ENCODE results near the gene STEAP1B.

STEAP1B gene

DNA sequence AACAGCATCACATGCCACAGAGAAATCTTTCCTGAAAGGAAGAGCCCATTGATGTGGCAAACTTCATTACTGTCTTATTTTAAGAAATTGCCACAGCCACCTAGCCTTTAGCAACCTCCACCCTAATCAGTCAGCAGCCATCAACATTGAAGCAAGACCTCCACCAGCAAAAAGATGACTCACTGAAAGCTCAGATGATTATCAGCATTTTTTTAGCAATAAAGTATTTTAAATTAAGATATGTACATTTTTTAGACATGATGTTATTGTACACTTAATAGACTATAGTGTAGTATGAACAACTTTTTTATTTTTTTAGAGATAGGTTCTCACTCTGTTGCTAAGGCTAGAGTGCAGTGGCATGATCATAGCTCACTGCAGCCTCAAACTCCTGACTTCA is 14.8 kb downstream of the STEAP1B start:
- H3K4me3 Mint-ChIP-seq: no peak overlapping the region
- no peaks in the 10 kb centered on the region for H3K9me3 Mint-ChIP-seq
- H3K4me1 Mint-ChIP-seq: peaks cover 7% of the 10 kb centered on the region
- H3K36me3 Mint-ChIP-seq (ENCODE audit: low read depth): no peaks in the 10 kb centered on the region
- H3K27ac Mint-ChIP-seq: no peak overlapping the region
- H3K27me3 Mint-ChIP-seq: peaks cover 3% of the 10 kb centered on the region
- no peak for DNase-seq
- ATAC-seq: no peak

DNA sequence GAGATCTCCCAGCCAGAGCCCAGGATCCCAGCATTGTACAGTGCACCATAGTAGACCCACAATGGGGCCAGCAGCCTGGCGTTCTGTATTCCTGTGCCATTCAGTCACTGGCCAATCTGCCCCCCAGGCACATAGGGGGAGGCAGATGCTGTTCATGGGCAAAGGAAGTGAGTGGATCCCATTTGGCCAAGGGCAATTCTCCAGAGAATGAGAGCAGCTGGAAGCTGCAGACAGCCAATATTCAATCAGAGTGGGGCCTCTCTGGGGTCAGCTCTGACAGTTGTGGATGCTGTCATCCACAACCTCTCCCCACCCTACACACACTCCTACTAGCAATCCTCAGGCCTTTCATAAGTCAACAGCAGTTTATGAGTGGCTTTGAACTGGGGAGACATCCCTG is 17.5 kb downstream of the STEAP1B start:
- ATAC-seq: no peak
- Mint-ChIP-seq H3K4me1 (peaks cover 7% of the 10 kb centered on the region), H3K27me3 (peaks cover 1% of the 10 kb centered on the region), H3K36me3 (ENCODE audit: low read depth) (no peaks in the 10 kb centered on the region), H3K4me3 (no peak overlapping the region), H3K27ac (no peak overlapping the region), H3K9me3 (no peaks in the 10 kb centered on the region)
- no peak for DNase-seq

DNA sequence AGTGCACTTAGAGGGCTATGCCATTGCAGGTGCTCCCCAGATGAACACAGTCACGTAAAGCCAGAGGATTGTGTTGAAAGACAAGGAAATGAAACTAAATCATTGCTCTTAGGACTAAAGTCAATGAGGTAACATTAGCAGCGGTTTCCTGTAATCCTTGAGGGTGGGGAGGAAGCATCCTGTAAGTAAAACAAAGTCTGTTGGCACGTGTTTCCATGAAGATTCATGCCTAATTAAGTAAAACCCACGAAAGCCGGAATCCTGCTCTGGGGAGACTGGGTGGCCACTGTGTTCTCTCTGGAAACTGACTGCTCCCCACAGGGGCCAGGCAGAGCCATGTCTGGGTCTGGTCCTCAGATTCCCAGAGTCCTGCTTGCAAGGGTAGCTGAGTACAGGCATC is 18.3 kb downstream of the STEAP1B start:
- H3K27ac Mint-ChIP-seq: no peak overlapping the region
- H3K9me3 Mint-ChIP-seq: no peaks in the 10 kb centered on the region
- peaks cover 7% of the 10 kb centered on the region for H3K4me1 Mint-ChIP-seq
- DNase-seq (no peak), ATAC-seq (no peak)
- no peak overlapping the region for H3K4me3 Mint-ChIP-seq
- peaks cover 1% of the 10 kb centered on the region for H3K27me3 Mint-ChIP-seq
- H3K36me3 Mint-ChIP-seq (ENCODE audit: low read depth): no peaks in the 10 kb centered on the region

DNA sequence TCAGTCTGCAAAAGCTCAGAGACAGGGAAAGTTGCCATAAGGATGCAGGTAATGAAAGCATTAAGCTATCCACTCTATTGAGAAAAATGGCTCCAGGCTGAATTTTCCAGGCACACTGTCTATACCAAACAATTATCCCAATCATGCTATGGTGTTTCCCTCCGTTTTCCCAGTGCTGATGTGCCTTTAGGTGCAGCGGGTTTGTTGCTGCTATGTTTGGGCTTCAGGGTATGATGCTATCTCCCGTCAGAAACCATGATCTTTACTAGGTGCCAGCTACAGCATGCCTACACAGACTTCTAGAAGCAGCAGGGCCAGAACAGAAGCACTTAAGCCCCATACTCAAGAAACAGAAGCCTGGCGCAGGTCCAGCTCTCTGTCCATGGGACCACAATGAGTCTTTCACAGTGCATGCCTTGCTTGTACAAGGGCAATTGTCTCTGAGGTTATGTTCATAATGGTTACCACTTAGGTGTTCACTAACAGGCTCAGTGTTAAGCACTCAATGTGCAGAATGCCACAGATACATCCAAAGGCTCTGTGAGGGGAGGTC is 19.4 kb downstream of the STEAP1B start:
- Mint-ChIP-seq H3K36me3 (ENCODE audit: low read depth) (no peaks in the 10 kb centered on the region), H3K27ac (no peak overlapping the region), H3K4me3 (no peak overlapping the region), H3K4me1 (peaks cover 7% of the 10 kb centered on the region), H3K27me3 (peaks cover 1% of the 10 kb centered on the region), H3K9me3 (no peaks in the 10 kb centered on the region)
- ATAC-seq (no peak), DNase-seq (no peak)

DNA sequence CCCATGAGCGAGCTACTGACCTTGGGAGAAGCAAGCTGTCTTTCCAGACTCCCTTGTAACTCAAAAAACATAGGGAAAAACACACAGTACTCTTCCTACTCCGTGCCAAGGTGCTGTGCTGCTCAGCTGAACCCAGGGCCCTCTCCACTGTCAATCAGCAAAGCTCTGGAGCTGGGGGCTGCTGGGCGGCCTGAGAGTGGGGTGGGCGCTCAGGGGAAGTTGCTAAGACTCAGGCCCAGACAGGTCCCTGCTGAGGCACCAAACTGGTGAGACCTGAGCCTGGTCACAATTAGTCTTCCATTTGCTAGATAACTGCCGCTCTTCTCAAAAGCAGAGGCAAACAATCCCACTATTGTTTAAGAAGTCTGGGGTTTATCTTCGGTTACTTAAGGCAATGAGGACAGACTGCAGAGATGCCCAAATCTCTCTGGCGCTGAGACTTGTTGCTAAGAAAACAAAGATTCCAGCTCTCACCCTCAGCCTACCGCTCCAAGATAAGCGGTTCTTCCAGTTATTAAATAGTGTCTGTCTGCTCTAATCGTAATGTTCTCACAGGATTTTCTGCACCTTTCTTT is 22.0 kb downstream of the STEAP1B start:
- Mint-ChIP-seq H3K27ac (no peak overlapping the region), H3K4me1 (peaks cover 7% of the 10 kb centered on the region), H3K36me3 (ENCODE audit: low read depth) (no peaks in the 10 kb centered on the region), H3K27me3 (peaks cover 1% of the 10 kb centered on the region), H3K9me3 (no peaks in the 10 kb centered on the region), H3K4me3 (no peak overlapping the region)
- no peak for ATAC-seq
- no peak for DNase-seq

DNA sequence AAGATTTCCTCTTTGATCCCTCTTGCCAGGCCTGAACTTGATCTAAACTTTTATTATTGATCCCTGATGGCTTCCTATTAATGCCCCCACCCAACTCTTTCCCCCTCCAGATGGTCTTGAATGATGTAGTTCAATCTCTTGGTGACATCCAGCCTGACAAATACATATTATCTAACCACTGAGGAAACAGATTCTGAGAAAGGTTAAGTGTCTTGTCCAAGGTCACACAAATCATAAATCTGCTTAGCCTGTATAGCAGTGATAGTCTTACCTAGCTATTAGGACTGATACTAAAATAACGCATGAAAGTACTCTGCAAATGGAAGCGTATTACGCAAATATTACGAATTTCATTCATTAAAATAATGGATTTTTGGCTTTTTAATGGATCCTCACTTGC is 22.7 kb downstream of the STEAP1B start:
- Mint-ChIP-seq H3K4me3 (no peak overlapping the region), H3K36me3 (ENCODE audit: low read depth) (no peaks in the 10 kb centered on the region), H3K9me3 (no peaks in the 10 kb centered on the region), H3K27me3 (peaks cover 1% of the 10 kb centered on the region), H3K27ac (no peak overlapping the region), H3K4me1 (peaks cover 7% of the 10 kb centered on the region)
- ATAC-seq: no peak
- DNase-seq: no peak

DNA sequence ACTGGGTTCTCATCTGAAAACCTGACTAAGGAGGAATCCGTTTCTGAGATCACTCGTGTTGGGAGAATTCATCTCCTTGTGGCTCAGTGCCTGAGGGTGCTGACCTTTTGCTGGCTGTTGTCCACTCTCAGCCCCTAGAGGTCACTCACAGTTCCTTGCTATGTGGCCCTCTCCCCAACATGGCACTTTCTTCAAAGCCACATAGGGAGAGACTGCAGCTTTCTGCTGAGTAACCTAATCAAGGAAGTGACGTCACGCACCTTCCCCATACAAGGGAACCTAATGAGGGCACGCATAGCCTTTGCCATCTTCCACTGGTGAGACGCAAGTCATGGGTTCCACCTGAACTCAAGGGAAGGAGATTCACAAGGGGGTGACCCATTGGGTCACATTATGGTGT is 23.2 kb downstream of the STEAP1B start:
- ATAC-seq (no peak), DNase-seq (no peak)
- no peaks in the 10 kb centered on the region for H3K9me3 Mint-ChIP-seq
- H3K4me3 Mint-ChIP-seq: no peak overlapping the region
- H3K36me3 Mint-ChIP-seq (ENCODE audit: low read depth): no peaks in the 10 kb centered on the region
- peaks cover 7% of the 10 kb centered on the region for H3K4me1 Mint-ChIP-seq
- H3K27ac Mint-ChIP-seq: no peak overlapping the region
- H3K27me3 Mint-ChIP-seq: peaks cover 1% of the 10 kb centered on the region

DNA sequence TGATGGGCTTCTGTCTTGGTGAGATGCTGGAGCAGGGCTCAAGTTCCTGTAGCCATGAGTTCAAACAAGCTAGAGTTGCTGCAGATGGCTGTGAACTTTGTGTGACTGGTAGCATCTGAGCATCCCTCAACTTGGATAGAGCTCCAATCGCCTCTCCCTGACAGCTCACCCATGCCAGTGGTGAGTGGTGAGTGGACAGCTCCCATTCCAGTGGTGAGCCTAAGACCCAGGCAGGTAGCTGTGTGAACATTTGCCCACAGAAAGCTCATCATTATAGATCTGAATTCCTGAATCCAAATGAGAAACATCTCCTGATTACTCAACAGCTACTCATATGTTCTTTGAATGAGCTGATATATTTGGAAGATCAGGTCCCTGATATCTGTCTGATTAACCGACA is 25.3 kb downstream of the STEAP1B start:
- Mint-ChIP-seq H3K4me3 (no peak overlapping the region), H3K27me3 (no peaks in the 10 kb centered on the region), H3K36me3 (ENCODE audit: low read depth) (no peaks in the 10 kb centered on the region), H3K9me3 (no peaks in the 10 kb centered on the region), H3K4me1 (no peaks in the 10 kb centered on the region), H3K27ac (no peak overlapping the region)
- DNase-seq: no peak
- no peak for ATAC-seq

DNA sequence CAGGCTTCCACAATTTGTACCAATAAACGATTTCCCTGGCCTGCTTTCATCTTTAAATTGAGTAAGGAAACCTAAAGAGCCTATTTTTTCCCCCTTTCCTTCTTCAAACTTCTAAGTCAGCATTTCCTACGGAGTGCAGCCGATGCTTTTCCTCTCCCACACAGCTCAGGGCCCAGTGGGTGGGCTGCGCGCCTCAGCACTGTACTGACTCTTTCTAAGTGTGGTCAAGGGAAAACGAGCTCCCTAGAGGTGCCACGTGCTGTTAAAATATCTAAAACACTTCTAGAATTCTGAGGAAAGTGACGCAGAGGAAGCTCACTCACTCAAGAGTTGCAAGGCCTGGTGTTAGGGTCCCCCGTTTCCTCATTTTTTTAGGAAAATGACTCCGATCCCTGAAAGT is 29.0 kb downstream of the STEAP1B start:
- no peak for ATAC-seq
- Mint-ChIP-seq H3K4me1 (no peaks in the 10 kb centered on the region), H3K9me3 (no peaks in the 10 kb centered on the region), H3K4me3 (no peak overlapping the region), H3K27me3 (no peaks in the 10 kb centered on the region), H3K36me3 (ENCODE audit: low read depth) (no peaks in the 10 kb centered on the region), H3K27ac (no peak overlapping the region)
- no peak for DNase-seq

DNA sequence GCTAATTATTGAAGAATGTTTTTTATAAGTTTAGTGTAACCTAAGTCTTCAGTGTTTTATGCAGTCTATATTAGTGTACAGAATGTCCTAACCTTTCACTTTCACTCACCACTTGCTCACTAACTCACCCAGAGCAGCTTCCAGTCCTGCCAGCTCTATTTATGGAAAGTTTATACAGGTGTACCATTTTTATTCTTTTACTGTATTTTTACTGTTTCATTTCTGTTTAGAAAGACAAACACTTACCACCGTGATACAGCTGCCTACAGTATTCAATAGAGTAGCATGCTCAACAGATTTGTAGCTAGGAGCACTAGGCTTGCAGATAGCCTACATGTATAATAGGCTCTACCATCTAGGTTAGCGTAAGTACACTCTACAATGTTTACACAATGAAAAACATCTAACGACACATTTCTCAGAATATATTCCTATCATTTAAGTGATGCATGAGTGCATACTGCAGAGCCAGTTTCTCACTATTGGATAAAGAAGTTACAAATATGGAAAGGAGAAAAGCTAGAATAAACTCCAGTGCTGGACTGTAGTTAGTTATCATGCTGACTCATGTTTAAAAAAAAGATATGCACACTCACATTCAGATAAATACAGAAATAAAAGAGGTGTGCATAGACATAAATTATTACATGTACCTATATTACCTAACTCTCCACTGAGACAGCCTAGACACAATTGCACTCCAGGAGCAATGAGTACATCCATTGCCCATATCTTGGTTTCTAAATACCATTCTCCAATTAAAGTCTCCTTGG is 30.4 kb downstream of the STEAP1B start:
- Mint-ChIP-seq H3K36me3 (ENCODE audit: low read depth) (no peaks in the 10 kb centered on the region), H3K9me3 (no peaks in the 10 kb centered on the region), H3K27ac (no peak overlapping the region), H3K27me3 (no peaks in the 10 kb centered on the region), H3K4me3 (no peak overlapping the region), H3K4me1 (no peaks in the 10 kb centered on the region)
- ATAC-seq: no peak
- DNase-seq: no peak

DNA sequence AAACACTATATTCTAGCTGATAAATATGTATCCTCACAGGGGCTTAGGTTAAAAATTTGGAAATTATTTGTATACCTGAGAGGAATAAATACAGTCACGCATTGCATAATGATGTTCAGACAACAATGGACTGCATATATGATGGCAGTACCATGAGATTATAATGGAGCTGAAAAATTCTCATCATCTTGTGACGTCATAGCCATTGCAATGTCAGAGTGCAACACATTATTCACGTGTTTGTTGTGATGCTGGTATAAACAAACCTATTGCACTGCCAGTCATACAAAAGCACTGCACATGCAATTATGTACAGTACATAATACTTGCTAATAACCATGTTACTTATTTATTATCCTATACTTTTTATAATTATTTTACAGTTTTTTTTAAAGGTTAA is 31.4 kb downstream of the STEAP1B start:
- no peaks in the 10 kb centered on the region for H3K9me3 Mint-ChIP-seq
- H3K27ac Mint-ChIP-seq: no peak overlapping the region
- no peak for ATAC-seq
- no peak overlapping the region for H3K4me3 Mint-ChIP-seq
- H3K27me3 Mint-ChIP-seq: no peaks in the 10 kb centered on the region
- H3K36me3 Mint-ChIP-seq (ENCODE audit: low read depth): no peaks in the 10 kb centered on the region
- no peaks in the 10 kb centered on the region for H3K4me1 Mint-ChIP-seq
- DNase-seq: no peak

DNA sequence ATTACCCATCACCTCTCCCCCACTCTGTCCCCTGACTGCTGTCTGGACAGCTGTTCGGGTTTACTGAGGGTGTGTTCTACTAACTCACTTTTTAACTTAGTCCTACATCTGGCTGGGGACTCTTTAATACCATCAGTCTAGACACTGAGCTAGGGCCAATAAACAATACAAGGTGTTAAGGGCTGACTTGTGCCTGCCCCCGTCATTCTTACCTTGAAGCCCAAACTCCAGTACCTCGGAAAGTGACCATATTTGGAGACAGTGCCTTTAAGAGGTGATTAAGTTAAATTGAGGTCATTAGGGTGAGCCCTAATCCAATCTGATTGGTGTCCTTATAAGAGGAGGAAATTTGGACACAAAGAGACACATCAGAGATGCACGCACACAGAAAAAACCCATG is 35.7 kb downstream of the STEAP1B start:
- H3K27ac Mint-ChIP-seq: no peak overlapping the region
- no peaks in the 10 kb centered on the region for H3K27me3 Mint-ChIP-seq
- no peaks in the 10 kb centered on the region for H3K4me1 Mint-ChIP-seq
- no peaks in the 10 kb centered on the region for H3K9me3 Mint-ChIP-seq
- ATAC-seq: no peak
- H3K4me3 Mint-ChIP-seq: no peak overlapping the region
- no peaks in the 10 kb centered on the region for H3K36me3 Mint-ChIP-seq (ENCODE audit: low read depth)
- DNase-seq: no peak

DNA sequence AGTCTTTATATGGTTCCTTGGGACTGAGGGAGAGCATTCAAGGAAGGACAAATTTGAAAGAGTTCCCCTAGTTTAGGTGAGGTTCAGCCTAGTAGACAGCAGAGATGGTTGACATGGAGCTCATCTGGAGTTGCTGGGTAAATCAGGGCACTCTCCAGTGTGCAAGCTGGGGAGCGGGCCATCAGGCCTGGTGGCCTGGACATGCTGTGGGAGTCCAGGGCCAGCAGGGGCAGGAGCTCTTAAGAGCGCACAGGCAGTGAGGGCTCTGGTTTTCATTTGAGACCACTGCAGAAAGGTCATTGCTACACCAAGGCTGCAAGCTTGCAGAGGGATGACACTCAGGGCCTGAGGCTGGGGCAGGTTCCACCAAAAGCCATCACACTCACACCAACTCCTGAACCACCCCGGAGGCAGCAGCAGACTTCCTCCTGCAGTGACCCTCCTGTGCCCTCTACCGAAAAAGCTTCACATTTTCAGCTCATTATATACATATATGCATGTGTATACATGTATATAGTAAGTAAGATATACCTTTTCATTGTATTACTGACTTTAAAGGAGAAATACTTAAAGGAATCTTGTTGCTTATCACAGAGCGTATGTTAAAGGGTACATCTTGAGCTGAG is 39.5 kb downstream of the STEAP1B start:
- Mint-ChIP-seq H3K4me1 (no peaks in the 10 kb centered on the region), H3K27ac (no peak overlapping the region), H3K36me3 (ENCODE audit: low read depth) (no peaks in the 10 kb centered on the region), H3K4me3 (no peak overlapping the region), H3K27me3 (peaks cover 4% of the 10 kb centered on the region), H3K9me3 (no peaks in the 10 kb centered on the region)
- no peak for ATAC-seq
- no peak for DNase-seq

DNA sequence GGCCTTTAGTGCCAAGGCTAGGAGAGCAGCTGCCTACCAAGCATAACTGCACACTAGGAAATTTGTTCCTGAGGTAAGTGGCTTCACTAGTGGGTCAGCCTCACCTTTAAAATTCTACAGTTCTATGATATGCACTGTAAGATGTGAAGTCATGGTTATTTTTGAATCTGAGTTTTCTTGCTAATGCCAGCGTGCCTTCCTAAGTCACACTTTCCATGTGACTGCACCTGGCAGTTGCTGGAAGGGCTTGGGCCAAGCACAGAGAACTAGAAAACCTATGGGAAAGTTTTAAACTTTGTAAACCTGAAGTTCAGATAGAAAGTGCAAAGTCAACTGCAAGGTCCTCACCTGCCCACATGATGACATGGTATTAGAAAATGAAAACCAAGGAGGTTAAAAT is 42.5 kb downstream of the STEAP1B start:
- DNase-seq: no peak
- no peaks in the 10 kb centered on the region for H3K36me3 Mint-ChIP-seq (ENCODE audit: low read depth)
- H3K27me3 Mint-ChIP-seq: peaks cover 21% of the 10 kb centered on the region
- H3K4me1 Mint-ChIP-seq: peaks cover 5% of the 10 kb centered on the region
- no peak for ATAC-seq
- no peak overlapping the region for H3K4me3 Mint-ChIP-seq
- no peaks in the 10 kb centered on the region for H3K9me3 Mint-ChIP-seq
- no peak overlapping the region for H3K27ac Mint-ChIP-seq

DNA sequence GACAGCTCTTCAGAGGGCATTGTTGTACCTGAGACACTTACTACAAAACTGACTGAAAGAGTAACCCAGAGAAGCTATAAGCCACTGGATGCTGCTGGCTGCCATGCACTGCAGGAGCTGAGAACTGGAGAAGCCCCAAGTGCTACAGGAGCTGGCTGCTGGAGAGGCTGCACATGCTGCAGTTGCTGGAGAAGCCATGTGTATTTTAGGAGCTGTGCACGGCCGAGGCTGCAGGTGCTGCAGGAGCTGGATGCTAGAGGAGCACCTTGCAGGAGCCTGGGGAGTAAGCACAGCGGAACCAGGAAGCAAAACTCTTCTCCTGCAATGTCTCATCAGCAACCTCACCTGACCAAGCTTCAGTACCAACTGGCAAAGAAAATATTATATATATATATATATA is 45.5 kb downstream of the STEAP1B start:
- Mint-ChIP-seq H3K36me3 (ENCODE audit: low read depth) (no peaks in the 10 kb centered on the region), H3K27me3 (peaks cover 39% of the 10 kb centered on the region), H3K27ac (no peak overlapping the region), H3K4me3 (no peak overlapping the region), H3K9me3 (no peaks in the 10 kb centered on the region), H3K4me1 (peaks cover 7% of the 10 kb centered on the region)
- no peak for ATAC-seq
- DNase-seq: no peak
